ENCODE results near the gene PSMD8. TPM values are rescaled to one million over a fixed set of nuclear protein-coding genes. Genes with fewer than 3 reads are reported as not detected.
A peak's percentile ranks its signal among the peaks of the same experiment; 100 is the strongest.

The PSMD8 gene
- polyA plus RNA-seq, 4 donors, result 133 to 182 (median 148) TPM

DNA sequence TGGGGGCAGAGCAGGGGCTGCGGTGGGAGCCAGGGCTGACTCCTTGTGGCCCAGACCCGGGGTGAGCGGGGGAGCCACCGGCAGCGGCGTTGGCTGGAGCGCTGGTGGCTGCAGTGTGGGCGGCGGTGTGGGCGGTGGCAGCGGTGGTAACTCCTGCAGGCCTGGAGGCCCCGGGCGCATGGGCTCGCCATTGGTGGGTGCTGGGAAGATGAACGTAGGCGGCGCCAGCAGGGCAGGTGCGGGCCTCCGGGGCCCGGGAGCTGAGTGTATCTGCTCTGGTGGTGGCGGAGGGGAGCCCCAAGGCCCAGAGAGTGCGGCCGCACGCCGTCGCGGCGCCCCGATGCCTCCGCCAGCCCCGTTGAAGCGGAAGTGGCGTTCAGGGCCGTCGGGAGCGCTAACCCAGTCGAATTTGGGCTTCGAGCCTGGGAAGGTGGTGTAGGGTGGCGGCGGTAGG, 11.5 kb downstream of the PSMD8 start:
- no peak for FAIRE-seq
- peak in 1 of 2 donors; percentile 28 for DNase-seq
- 56 to 81% (median 58%) methylated on average over 38 to 40 of the region's 40 CpGs for WGBS, 3 donors
- peak overlapping the region in 2 of 3 donors; percentile 42 to 64 for H3K4me3 ChIP-seq (ENCODE audit: low read depth in 1 of 3, low read length in 3 of 3)
- peaks cover 2 to 31% (median 12%) of the 10 kb centered on the region in 3 donors for H3K4me1 ChIP-seq (ENCODE audit: control insufficient read depth in 3 of 3, insufficient read depth in 2 of 3, low read depth in 1 of 3, low read length in 2 of 3)
- H3K27ac ChIP-seq (ENCODE audit: low read depth in 1 of 3, low read length in 2 of 3), result peak overlapping the region in 1 of 3 donors; percentile 19
- peaks cover 0 to 48% (median 0%) of the 10 kb centered on the region in 3 donors for H3K27me3 ChIP-seq (ENCODE audit: control insufficient read depth in 3 of 3, insufficient read depth in 3 of 3, low read length in 3 of 3)
- H3K9me3 ChIP-seq (ENCODE audit: control insufficient read depth in 2 of 2, insufficient read depth in 1 of 2, low read depth in 1 of 2, low read length in 1 of 2), result no peaks in the 10 kb centered on the region
- peaks cover 11 to 51% (median 17%) of the 10 kb centered on the region in 3 donors for H3K36me3 ChIP-seq (ENCODE audit: control insufficient read depth in 3 of 3, insufficient read depth in 2 of 3, low read depth in 1 of 3, low read length in 3 of 3)

- Histone ChIP-seq H3K4me3 (ENCODE audit: low read depth in 1 of 3, low read length in 3 of 3) (peak overlapping the region in 2 of 3 donors; percentile 42 to 64), H3K9me3 (ENCODE audit: control insufficient read depth in 2 of 2, insufficient read depth in 1 of 2, low read depth in 1 of 2, low read length in 1 of 2) (no peaks in the 10 kb centered on the region)
- FAIRE-seq, result no peak
Observed at GRCh38 chr19:38386300-38386970, 12.1 kb downstream of the PSMD8 start.

DNA sequence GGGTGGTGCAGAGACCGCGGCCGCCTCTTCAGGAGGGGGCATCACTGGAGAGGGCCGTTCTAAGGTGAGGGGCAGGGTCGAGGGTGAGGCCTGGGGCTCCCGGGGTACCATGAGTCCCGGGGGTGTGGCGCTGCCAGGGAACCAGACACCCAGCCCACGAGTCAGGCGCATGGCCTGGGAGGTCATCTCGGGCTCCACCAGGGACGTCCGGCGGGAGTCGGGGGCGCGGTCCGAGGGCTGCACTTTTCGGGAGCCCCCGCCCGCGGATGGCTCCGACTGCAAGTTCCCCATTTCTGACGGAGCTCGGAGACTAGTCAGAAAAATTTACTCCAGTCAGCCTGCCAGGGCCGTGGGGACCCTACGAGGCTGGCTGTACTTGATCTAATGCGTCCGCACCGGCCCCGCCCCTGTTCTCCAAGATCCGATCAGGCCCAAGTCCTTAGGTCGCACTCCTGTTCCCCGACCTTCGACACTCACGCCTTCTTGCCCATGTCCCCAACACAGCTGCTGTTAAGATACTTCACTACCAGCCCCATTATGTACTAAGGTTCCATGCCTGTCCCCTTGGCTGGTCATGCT, 12.7 kb downstream of the PSMD8 start:
- WGBS, 3 donors, result 4 to 12% (median 10%) methylated on average over 30 to 36 of the region's 36 CpGs
- no peaks in the 10 kb centered on the region for H3K9me3 ChIP-seq (ENCODE audit: control insufficient read depth in 2 of 2, insufficient read depth in 1 of 2, low read depth in 1 of 2, low read length in 1 of 2)
- peak overlapping the region; percentile 17 to 89 (median 88) for H3K27ac ChIP-seq (ENCODE audit: low read depth in 1 of 3, low read length in 2 of 3)
- H3K4me3 ChIP-seq (ENCODE audit: low read depth in 1 of 3, low read length in 3 of 3), result peak overlapping the region; percentile 31 to 64 (median 42)
- peaks cover 0 to 52% (median 0%) of the 10 kb centered on the region in 3 donors for H3K27me3 ChIP-seq (ENCODE audit: control insufficient read depth in 3 of 3, insufficient read depth in 3 of 3, low read length in 3 of 3)
- H3K4me1 ChIP-seq (ENCODE audit: control insufficient read depth in 3 of 3, insufficient read depth in 2 of 3, low read depth in 1 of 3, low read length in 2 of 3), result peaks cover 2 to 34% (median 12%) of the 10 kb centered on the region in 3 donors
- FAIRE-seq (no peak), DNase-seq (peak in 1 of 2 donors; percentile 92)
- H3K36me3 ChIP-seq (ENCODE audit: control insufficient read depth in 3 of 3, insufficient read depth in 2 of 3, low read depth in 1 of 3, low read length in 3 of 3), result peaks cover 6 to 38% (median 9%) of the 10 kb centered on the region in 3 donors

More at GRCh38 chr19:38386300-38386970, 12.1 kb downstream of the PSMD8 start:
- 36 to 46% (median 45%) methylated on average over 53 to 61 of the region's 61 CpGs for WGBS, 3 donors
- H3K27me3 ChIP-seq (ENCODE audit: control insufficient read depth in 3 of 3, insufficient read depth in 3 of 3, low read length in 3 of 3), result peaks cover 0 to 48% (median 0%) of the 10 kb centered on the region in 3 donors
- H3K27ac ChIP-seq (ENCODE audit: low read depth in 1 of 3, low read length in 2 of 3), result peak overlapping the region in 2 of 3 donors; percentile 88 to 89
- peaks cover 9 to 45% (median 12%) of the 10 kb centered on the region in 3 donors for H3K36me3 ChIP-seq (ENCODE audit: control insufficient read depth in 3 of 3, insufficient read depth in 2 of 3, low read depth in 1 of 3, low read length in 3 of 3)
- peaks cover 2 to 31% (median 12%) of the 10 kb centered on the region in 3 donors for H3K4me1 ChIP-seq (ENCODE audit: control insufficient read depth in 3 of 3, insufficient read depth in 2 of 3, low read depth in 1 of 3, low read length in 2 of 3)
- DNase-seq, result peak in 1 of 2 donors; percentile 42

GRCh38 chr19:38387550-38388348, 13.4 kb downstream of the PSMD8 start, which contains the start of gene GGN:
TSS of gene GGN (minus strand) at chr19:38388034. CDS start at chr19:38387261, 773 bp downstream.
- FAIRE-seq, result no peak
- 1 to 2% (median 1%) methylated on average over 46 to 51 of the region's 51 CpGs for WGBS, 3 donors

DNA sequence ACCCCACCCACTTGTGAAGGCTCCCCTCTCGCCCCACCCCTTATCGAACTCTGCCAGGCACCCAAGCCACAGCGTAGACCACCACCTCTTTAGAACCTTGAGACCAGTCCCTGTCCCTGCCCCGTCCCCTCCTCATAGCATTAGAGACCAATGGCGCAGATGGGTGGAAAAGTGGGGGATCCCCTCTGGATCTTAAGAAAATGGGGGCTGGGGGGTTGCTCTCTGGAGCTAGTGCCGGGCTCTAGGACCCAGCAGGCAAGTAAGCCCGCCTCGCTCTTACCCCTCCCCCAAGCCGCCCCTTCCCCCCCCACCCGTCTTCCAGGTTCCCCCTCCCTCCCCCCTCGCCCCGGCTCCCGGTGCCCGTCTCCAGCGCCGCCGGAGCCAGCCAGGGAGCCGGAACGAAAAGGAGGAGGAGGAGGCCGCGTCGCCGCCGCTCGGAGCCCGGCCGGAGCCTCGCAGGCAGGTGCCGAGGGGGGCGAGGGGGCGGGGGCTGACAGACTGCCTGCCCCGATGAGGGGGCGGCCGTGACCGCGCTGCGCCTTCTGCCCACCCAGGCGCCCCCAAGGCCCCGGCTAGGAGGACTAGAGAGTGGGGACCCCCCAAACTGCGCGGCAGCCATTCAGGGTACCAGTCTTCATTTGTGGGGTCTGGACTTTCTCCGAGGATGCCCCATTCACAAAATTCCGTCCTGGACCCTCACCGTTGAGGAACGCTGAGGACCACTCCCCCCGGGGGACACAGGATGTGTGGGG, 14.2 kb downstream of the PSMD8 start, which contains the start of gene SPRED3:
TSS of gene SPRED3 (plus strand) at position 349 of the 752 bp plus-strand sequence. CDS start 1,606 bp downstream, outside the sequence.
- Histone ChIP-seq H3K9me3 (ENCODE audit: control insufficient read depth in 2 of 2, insufficient read depth in 1 of 2, low read depth in 1 of 2, low read length in 1 of 2) (no peaks in the 10 kb centered on the region), H3K4me3 (ENCODE audit: low read depth in 1 of 3, low read length in 3 of 3) (peak within 1 kb of the TSS; percentile 31 to 64 (median 42)), H3K27ac (ENCODE audit: low read depth in 1 of 3, low read length in 2 of 3) (peak within 1 kb of the TSS; percentile 73 to 89 (median 88)), H3K36me3 (ENCODE audit: control insufficient read depth in 3 of 3, insufficient read depth in 2 of 3, low read depth in 1 of 3, low read length in 3 of 3) (peaks cover 0 to 25% (median 3%) of the 10 kb centered on the region in 3 donors), H3K27me3 (ENCODE audit: control insufficient read depth in 3 of 3, insufficient read depth in 3 of 3, low read length in 3 of 3) (peaks cover 0 to 54% (median 0%) of the 10 kb centered on the region in 3 donors), H3K4me1 (ENCODE audit: control insufficient read depth in 3 of 3, insufficient read depth in 2 of 3, low read depth in 1 of 3, low read length in 2 of 3) (peaks cover 2 to 46% (median 12%) of the 10 kb centered on the region in 3 donors)
- 1% methylated on average over 11 to 42 of the region's 46 CpGs for WGBS, 3 donors
- DNase-seq, result peak in 1 of 2 donors; percentile 21
- FAIRE-seq, result no peak

More at GRCh38 chr19:38387550-38388348, 13.4 kb downstream of the PSMD8 start, which contains the start of gene GGN:
- DNase-seq, result peak; percentile 93 to 94
- Histone ChIP-seq H3K4me3 (ENCODE audit: low read depth in 1 of 3, low read length in 3 of 3) (peak within 1 kb of the TSS; percentile 31 to 64 (median 42)), H3K4me1 (ENCODE audit: control insufficient read depth in 3 of 3, insufficient read depth in 2 of 3, low read depth in 1 of 3, low read length in 2 of 3) (peaks cover 2 to 40% (median 12%) of the 10 kb centered on the region in 3 donors), H3K36me3 (ENCODE audit: control insufficient read depth in 3 of 3, insufficient read depth in 2 of 3, low read depth in 1 of 3, low read length in 3 of 3) (peaks cover 2 to 33% (median 6%) of the 10 kb centered on the region in 3 donors), H3K27ac (ENCODE audit: low read depth in 1 of 3, low read length in 2 of 3) (peak within 1 kb of the TSS; percentile 73 to 89 (median 88)), H3K27me3 (ENCODE audit: control insufficient read depth in 3 of 3, insufficient read depth in 3 of 3, low read length in 3 of 3) (peaks cover 0 to 54% (median 0%) of the 10 kb centered on the region in 3 donors), H3K9me3 (ENCODE audit: control insufficient read depth in 2 of 2, insufficient read depth in 1 of 2, low read depth in 1 of 2, low read length in 1 of 2) (no peaks in the 10 kb centered on the region)

- Histone ChIP-seq H3K27ac (ENCODE audit: low read depth in 1 of 3, low read length in 2 of 3) (peak overlapping the region; percentile 15 to 88 (median 39)), H3K36me3 (ENCODE audit: control insufficient read depth in 3 of 3, insufficient read depth in 2 of 3, low read depth in 1 of 3, low read length in 3 of 3) (peaks cover 0 to 17% (median 0%) of the 10 kb centered on the region in 3 donors), H3K27me3 (ENCODE audit: control insufficient read depth in 3 of 3, insufficient read depth in 3 of 3, low read length in 3 of 3) (peaks cover 0 to 54% (median 2%) of the 10 kb centered on the region in 3 donors), H3K9me3 (ENCODE audit: control insufficient read depth in 2 of 2, insufficient read depth in 1 of 2, low read depth in 1 of 2, low read length in 1 of 2) (no peaks in the 10 kb centered on the region), H3K4me3 (ENCODE audit: low read depth in 1 of 3, low read length in 3 of 3) (peak overlapping the region in 2 of 3 donors; percentile 42 to 64), H3K4me1 (ENCODE audit: control insufficient read depth in 3 of 3, insufficient read depth in 2 of 3, low read depth in 1 of 3, low read length in 2 of 3) (peaks cover 2 to 53% (median 12%) of the 10 kb centered on the region in 3 donors)
- 7 to 8% (median 7%) methylated on average over 25 to 28 of the region's 28 CpGs for WGBS, 3 donors
- FAIRE-seq (no peak), DNase-seq (peak in 1 of 2 donors; percentile 20)
Observed at GRCh38 chr19:38389101-38389925, 14.9 kb downstream of the PSMD8 start.
